SK-N-SH (cell line): ENCODE results near the gene KRTAP9-7. TPM values are rescaled to one million over a fixed set of nuclear protein-coding genes. Genes with fewer than 3 reads are reported as not detected.
"Not testable (repeated sequence)": the region's sequence is repeated elsewhere in the genome, so short reads cannot be mapped to it uniquely, and the experiment has no call there.

ENCODE experiments used
- CTCF ChIA-PET: fragments of 300-600, 350-600 bp; formaldehyde crosslinking; extraction: SDS; loops from one replicate; lab custom pipeline; 2021; lab: Yijun Ruan, JAX
- POLR2A ChIA-PET: fragments of 350-600 bp; sonication (Branson Sonifier 250); formaldehyde crosslinking; extraction: SDS; loops from one replicate; lab custom pipeline; 2020; ENCODE audit warnings: antibody characterized with exemption, inconsistent platforms; lab: Yijun Ruan, JAX
- DNase-seq: peaks from one replicate; pipeline ENCODE4 v3.0.0; 2012
- H2AFZ ChIP-seq: fragments of 200-600 bp; sonication (generic); 2 replicates; pipeline ENCODE4 v1.8.1; 2016; ENCODE audit warnings: antibody characterized with exemption, mild to moderate bottlenecking, low read depth
- H3F3A ChIP-seq: fragments of 200-600 bp; sonication (generic); replicated peaks from 2 replicates; pipeline ENCODE3; 2016; ENCODE audit warnings: antibody characterized with exemption, mild to moderate bottlenecking; ENCODE audit not compliant: insufficient read depth
- H3K27ac ChIP-seq, 2 experiments: fragments of 200-500 bp in 1 of 2; fragments of 200-600 bp in 1 of 2; sonication (Bioruptor generic) in 1 of 2; sonication (generic), shearing (Covaris generic) in 1 of 2; 2 replicates each; pipeline versions ENCODE4 v1.5.1 to v1.6.1; 2014 to 2016; ENCODE audit warnings: low read depth in 2 of 2, inconsistent platforms in 1 of 2, low read length in 1 of 2, mild to moderate bottlenecking in 1 of 2, mixed read lengths in 1 of 2
- H3K27me3 ChIP-seq: fragments of 200-600 bp; sonication (generic), shearing (Covaris generic); 2 replicates; pipeline ENCODE4 v1.6.1; 2016; ENCODE audit warnings: mixed run types; ENCODE audit not compliant: insufficient read depth
- H3K36me3 ChIP-seq, 2 experiments: fragments of 200-500 bp in 1 of 2; fragments of 200-600 bp in 1 of 2; sonication (Bioruptor generic) in 1 of 2; sonication (generic) in 1 of 2; replicated peaks in 1 of 2; 2 replicates each; pipeline versions ENCODE3 to v1.5.1; 2014 to 2016; ENCODE audit warnings: low read length in 1 of 2, mild to moderate bottlenecking in 1 of 2; ENCODE audit not compliant: insufficient read depth in 2 of 2, control insufficient read depth in 1 of 2
- H3K4me1 ChIP-seq, 2 experiments: fragments of 200-500 bp in 1 of 2; fragments of 200-600 bp in 1 of 2; sonication (Bioruptor generic) in 1 of 2; sonication (generic), shearing (Covaris generic) in 1 of 2; 2 replicates each; pipeline versions ENCODE4 v1.5.1 to v1.6.1; 2014 to 2016; ENCODE audit warnings: low read depth in 1 of 2, low read length in 1 of 2, mixed run types in 1 of 2; ENCODE audit not compliant: insufficient read depth in 2 of 2, control insufficient read depth in 1 of 2
- H3K4me2 ChIP-seq: fragments of 200-600 bp; sonication (generic), shearing (Covaris generic); 2 replicates; pipeline ENCODE4 v1.6.1; 2017; ENCODE audit warnings: mixed run types
- H3K4me3 ChIP-seq, 2 experiments: fragments of 200-500 bp in 1 of 2; fragments of 200-600 bp in 1 of 2; sonication (Bioruptor generic) in 1 of 2; sonication (generic), shearing (Covaris generic) in 1 of 2; 2 replicates each; pipeline versions ENCODE4 v1.5.1 to v1.8.1; 2014 to 2016; ENCODE audit warnings: low read depth in 2 of 2, inconsistent platforms in 1 of 2, low read length in 1 of 2, mild to moderate bottlenecking in 1 of 2, mixed read lengths in 1 of 2, moderate library complexity in 1 of 2
- H3K79me2 ChIP-seq: fragments of 200-600 bp; sonication (generic); 2 replicates; pipeline ENCODE4 v1.8.1; 2017; ENCODE audit warnings: mild to moderate bottlenecking; ENCODE audit not compliant: insufficient read depth
- H3K9ac ChIP-seq: fragments of 200-600 bp; sonication (generic); 2 replicates; pipeline ENCODE4 v1.6.1; 2017; ENCODE audit warnings: mixed run types
- H3K9me2 ChIP-seq: fragments of 200-600 bp; sonication (generic); 2 replicates; pipeline ENCODE4 v1.6.1; 2017; ENCODE audit warnings: mixed run types
- H3K9me3 ChIP-seq: fragments of 200-600 bp; sonication (generic); 2 replicates; pipeline ENCODE4 v1.6.1; 2017; ENCODE audit warnings: mixed run types, mild to moderate bottlenecking, moderate library complexity
- H4K20me1 ChIP-seq: fragments of 200-600 bp; sonication (generic); 2 replicates; pipeline ENCODE4 v1.6.1; 2017; ENCODE audit warnings: mild to moderate bottlenecking, mixed run types; ENCODE audit not compliant: insufficient read depth
- CHD2 ChIP-seq: fragments of 150-350 bp; IDR thresholded peaks from 2 replicates; pipeline ENCODE4 v1.6.1; 2018; ENCODE audit warnings: low read length; ENCODE audit not compliant: partially characterized antibody
- EP300 ChIP-seq, 2 experiments: IDR thresholded peaks; 2 replicates each; pipeline versions ENCODE4 v1.4.0 to v1.6.1; 2012; ENCODE audit warnings: borderline replicate concordance in 1 of 2, low read depth in 1 of 2, low read length in 1 of 2
- FOSL2 ChIP-seq: IDR thresholded peaks from 2 replicates; pipeline ENCODE4 v1.4.0; 2012; ENCODE audit warnings: low read depth, mild to moderate bottlenecking, moderate library complexity, borderline replicate concordance
- FOXM1 ChIP-seq: IDR thresholded peaks from 2 replicates; pipeline ENCODE4 v1.4.0; 2012; ENCODE audit warnings: low read depth, mild to moderate bottlenecking
- NRF1 ChIP-seq: IDR thresholded peaks from 2 replicates; pipeline ENCODE4 v1.6.1; 2012; ENCODE audit warnings: low read depth, mild to moderate bottlenecking, low read length
- RAD21 ChIP-seq: IDR thresholded peaks from 2 replicates; pipeline ENCODE4 v1.6.1; 2012; ENCODE audit warnings: mild to moderate bottlenecking, low read length
- RFX5 ChIP-seq: IDR thresholded peaks from 2 replicates; pipeline ENCODE4 v1.6.1; 2012; ENCODE audit warnings: mild to moderate bottlenecking, improper control_type of control experiment, low read length
- RXRA ChIP-seq: IDR thresholded peaks from 2 replicates; pipeline ENCODE4 v1.4.0; 2012; ENCODE audit warnings: low read depth, mild to moderate bottlenecking, borderline replicate concordance
- TAF1 ChIP-seq: IDR thresholded peaks from 2 replicates; pipeline ENCODE4 v1.6.1; 2012; ENCODE audit warnings: low read depth, mild to moderate bottlenecking, low read length, moderate library complexity, borderline replicate concordance
- TCF12 ChIP-seq: IDR thresholded peaks from 2 replicates; pipeline ENCODE4 v1.4.0; 2012
- YY1 ChIP-seq: IDR thresholded peaks from 2 replicates; pipeline ENCODE4 v1.4.0; 2012; ENCODE audit warnings: low read depth, mild to moderate bottlenecking
- WGBS: methylation state at CpG from one replicate; pipeline ENCODE4 v1.1.6; 2017; ENCODE audit warnings: low lambda C conversion rate; 5-methylcytosine and 5-hydroxymethylcytosine counted together
- polyA plus RNA-seq, 3 experiments: library from polyadenylated mRNA; depleted of rRNA; stranded (reverse); fragments of >200 nt; gene quantifications; 2 replicates each; pipeline ENCODE4 v1.2.3, GENCODE V29; 2012
- TF ChIP-seq, protein P1 (sequence below): IDR thresholded peaks from 2 replicates; pipeline ENCODE4; 2012
- TF ChIP-seq, protein P2 (sequence below): IDR thresholded peaks from 2 replicates; pipeline ENCODE4 v1.4.0; 2012; ENCODE audit warnings: low read depth
- TF ChIP-seq, protein P3 (sequence below): IDR thresholded peaks from 2 replicates; pipeline ENCODE4 v1.6.1; 2012; ENCODE audit warnings: mild to moderate bottlenecking, low read depth, low read length, moderate library complexity
- TF ChIP-seq, protein P4 (sequence below): fragments of 150-350 bp; IDR thresholded peaks from 2 replicates; pipeline ENCODE4 v1.6.1; 2017; ENCODE audit warnings: antibody characterized with exemption, low read length, low read depth, borderline replicate concordance

The KRTAP9-7 gene
- polyA plus RNA-seq, 1 of the 3 experiments (the other 2 are of a cell fraction): not detected

GRCh38 chr17:41255381-41256290 lies 19.9 kb upstream of the KRTAP9-7 start, which contains the start of gene KRTAP9-9:
TSS of gene KRTAP9-9 (plus strand) at chr17:41255384.
- H3K27ac ChIP-seq, POLR2A ChIA-PET, H3K36me3 ChIP-seq, H3F3A ChIP-seq, H3K4me2 ChIP-seq, H3K9me2 ChIP-seq, H3K9me3 ChIP-seq, H4K20me1 ChIP-seq, H3K4me1 ChIP-seq, H2AFZ ChIP-seq, H3K79me2 ChIP-seq, DNase-seq, H3K4me3 ChIP-seq, H3K9ac ChIP-seq: not testable (repeated sequence)
- WGBS: 0% methylated on average over 2 of the region's 5 CpGs
- peaks cover 23% of the 10 kb centered on the region for H3K27me3 ChIP-seq
- CTCF ChIA-PET: interaction anchor here (0.7 to 1.4 kb wide), 2 partner anchors 21 to 407 kb away, joined by 3 to 4 read pairs; no protein-coding TSS in a partner anchor

- no peaks in the 10 kb centered on the region for H3K79me2 ChIP-seq
- no peak overlapping the region for H3K4me2 ChIP-seq
- H3K36me3 ChIP-seq: no peaks in the 10 kb centered on the region
- H2AFZ ChIP-seq: no peak overlapping the region
- peaks cover 3% of the 10 kb centered on the region for H3F3A ChIP-seq
- no peak overlapping the region for H3K4me3 ChIP-seq
- ChIA-PET CTCF (interaction anchor here (0.7 kb wide), 1 partner anchor 20 kb away, joined by 3 read pairs; no protein-coding TSS in a partner anchor), POLR2A (no interaction called here)
- no peak for DNase-seq
- H3K27me3 ChIP-seq: peaks cover 23% of the 10 kb centered on the region
- H3K4me1 ChIP-seq: no peaks in the 10 kb centered on the region
- 52% methylated on average over 1 of the region's 1 CpG for WGBS
- TF ChIP-seq CHD2 (no peak), RAD21 (no peak), TCF12 (no peak), EP300 (IDR thresholded peaks at IDR 0.05; ENCODE audit: borderline replicate concordance in 1 of 2, low read depth in 1 of 2, low read length in 1 of 2) (no peak), NRF1 (no peak)
- TF ChIP-seq, protein P1, sequence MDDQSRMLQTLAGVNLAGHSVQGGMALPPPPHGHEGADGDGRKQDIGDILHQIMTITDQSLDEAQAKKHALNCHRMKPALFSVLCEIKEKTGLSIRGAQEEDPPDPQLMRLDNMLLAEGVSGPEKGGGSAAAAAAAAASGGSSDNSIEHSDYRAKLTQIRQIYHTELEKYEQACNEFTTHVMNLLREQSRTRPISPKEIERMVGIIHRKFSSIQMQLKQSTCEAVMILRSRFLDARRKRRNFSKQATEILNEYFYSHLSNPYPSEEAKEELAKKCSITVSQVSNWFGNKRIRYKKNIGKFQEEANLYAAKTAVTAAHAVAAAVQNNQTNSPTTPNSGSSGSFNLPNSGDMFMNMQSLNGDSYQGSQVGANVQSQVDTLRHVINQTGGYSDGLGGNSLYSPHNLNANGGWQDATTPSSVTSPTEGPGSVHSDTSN: no peak
- no peak overlapping the region for H3K9ac ChIP-seq
- no peak overlapping the region for H3K27ac ChIP-seq
- H3K9me2 ChIP-seq: no peaks in the 10 kb centered on the region
- no peaks in the 10 kb centered on the region for H3K9me3 ChIP-seq
- H4K20me1 ChIP-seq: no peaks in the 10 kb centered on the region
Measured at GRCh38 chr17:41256291-41256685, 19.2 kb upstream of the KRTAP9-7 start.

DNA sequence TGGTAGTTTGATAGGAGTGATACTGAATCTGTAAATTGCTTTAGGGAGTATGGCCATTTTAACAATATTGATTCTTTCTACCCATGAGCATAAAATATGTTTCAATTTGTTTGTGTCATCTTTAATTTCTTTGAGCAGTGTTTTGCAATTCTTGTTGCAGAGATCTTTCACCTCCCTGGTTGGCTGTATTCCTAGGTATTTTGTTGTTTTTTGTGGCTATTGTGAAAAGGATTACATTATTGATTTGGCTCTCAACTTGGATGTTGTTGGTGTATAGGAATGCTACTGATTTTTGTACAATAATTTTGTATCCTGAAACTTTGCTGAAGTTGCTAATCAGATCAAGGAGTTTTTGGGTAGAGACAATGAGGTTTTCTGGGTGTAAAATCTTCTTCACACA lies 17.1 kb upstream of the KRTAP9-7 start:
- H3K4me2 ChIP-seq: no peak overlapping the region
- H3K9me2 ChIP-seq: no peaks in the 10 kb centered on the region
- H3K9me3 ChIP-seq: no peaks in the 10 kb centered on the region
- H3K36me3 ChIP-seq: no peaks in the 10 kb centered on the region
- H4K20me1 ChIP-seq: no peaks in the 10 kb centered on the region
- H3K27ac ChIP-seq: no peak overlapping the region
- no peaks in the 10 kb centered on the region for H3K79me2 ChIP-seq
- DNase-seq: no peak
- H3K9ac ChIP-seq: no peak overlapping the region
- POLR2A ChIA-PET: no interaction called here
- no peak overlapping the region for H2AFZ ChIP-seq
- peaks cover 23% of the 10 kb centered on the region; the same call in 1 of the 2 replicates for H3K27me3 ChIP-seq
- peaks cover 3% of the 10 kb centered on the region for H3F3A ChIP-seq
- H3K4me3 ChIP-seq: no peak overlapping the region
- CTCF ChIA-PET: no interaction called here
- no peaks in the 10 kb centered on the region for H3K4me1 ChIP-seq
- TF ChIP-seq, protein P2, sequence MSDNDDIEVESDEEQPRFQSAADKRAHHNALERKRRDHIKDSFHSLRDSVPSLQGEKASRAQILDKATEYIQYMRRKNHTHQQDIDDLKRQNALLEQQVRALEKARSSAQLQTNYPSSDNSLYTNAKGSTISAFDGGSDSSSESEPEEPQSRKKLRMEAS: no peak
- TF ChIP-seq, protein P3, sequence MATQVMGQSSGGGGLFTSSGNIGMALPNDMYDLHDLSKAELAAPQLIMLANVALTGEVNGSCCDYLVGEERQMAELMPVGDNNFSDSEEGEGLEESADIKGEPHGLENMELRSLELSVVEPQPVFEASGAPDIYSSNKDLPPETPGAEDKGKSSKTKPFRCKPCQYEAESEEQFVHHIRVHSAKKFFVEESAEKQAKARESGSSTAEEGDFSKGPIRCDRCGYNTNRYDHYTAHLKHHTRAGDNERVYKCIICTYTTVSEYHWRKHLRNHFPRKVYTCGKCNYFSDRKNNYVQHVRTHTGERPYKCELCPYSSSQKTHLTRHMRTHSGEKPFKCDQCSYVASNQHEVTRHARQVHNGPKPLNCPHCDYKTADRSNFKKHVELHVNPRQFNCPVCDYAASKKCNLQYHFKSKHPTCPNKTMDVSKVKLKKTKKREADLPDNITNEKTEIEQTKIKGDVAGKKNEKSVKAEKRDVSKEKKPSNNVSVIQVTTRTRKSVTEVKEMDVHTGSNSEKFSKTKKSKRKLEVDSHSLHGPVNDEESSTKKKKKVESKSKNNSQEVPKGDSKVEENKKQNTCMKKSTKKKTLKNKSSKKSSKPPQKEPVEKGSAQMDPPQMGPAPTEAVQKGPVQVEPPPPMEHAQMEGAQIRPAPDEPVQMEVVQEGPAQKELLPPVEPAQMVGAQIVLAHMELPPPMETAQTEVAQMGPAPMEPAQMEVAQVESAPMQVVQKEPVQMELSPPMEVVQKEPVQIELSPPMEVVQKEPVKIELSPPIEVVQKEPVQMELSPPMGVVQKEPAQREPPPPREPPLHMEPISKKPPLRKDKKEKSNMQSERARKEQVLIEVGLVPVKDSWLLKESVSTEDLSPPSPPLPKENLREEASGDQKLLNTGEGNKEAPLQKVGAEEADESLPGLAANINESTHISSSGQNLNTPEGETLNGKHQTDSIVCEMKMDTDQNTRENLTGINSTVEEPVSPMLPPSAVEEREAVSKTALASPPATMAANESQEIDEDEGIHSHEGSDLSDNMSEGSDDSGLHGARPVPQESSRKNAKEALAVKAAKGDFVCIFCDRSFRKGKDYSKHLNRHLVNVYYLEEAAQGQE: no peak
- no peak for TF ChIP-seq RXRA
- TF ChIP-seq, protein P4, sequence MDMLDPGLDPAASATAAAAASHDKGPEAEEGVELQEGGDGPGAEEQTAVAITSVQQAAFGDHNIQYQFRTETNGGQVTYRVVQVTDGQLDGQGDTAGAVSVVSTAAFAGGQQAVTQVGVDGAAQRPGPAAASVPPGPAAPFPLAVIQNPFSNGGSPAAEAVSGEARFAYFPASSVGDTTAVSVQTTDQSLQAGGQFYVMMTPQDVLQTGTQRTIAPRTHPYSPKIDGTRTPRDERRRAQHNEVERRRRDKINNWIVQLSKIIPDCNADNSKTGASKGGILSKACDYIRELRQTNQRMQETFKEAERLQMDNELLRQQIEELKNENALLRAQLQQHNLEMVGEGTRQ: no peak
- no peak for TF ChIP-seq FOSL2
- no peak for TF ChIP-seq YY1
- TF ChIP-seq FOXM1: no peak
- TF ChIP-seq TAF1: no peak
- TF ChIP-seq RFX5: no peak
